Activated CD4-positive, alpha-beta memory T cell treated with anti-CD3 and anti-CD28 coated beads, Interleukin-2, amount 10 ng/mL, durations not matched to agents 7 days and 5 days (primary cell): Measurements from ENCODE around the gene MYLK. TPM values are rescaled to one million over a fixed set of nuclear protein-coding genes. Genes with fewer than 3 reads are reported as not detected.
"Not testable (repeated sequence)": the region's sequence is repeated elsewhere in the genome, so short reads cannot be mapped to it uniquely, and the experiment has no call there.

Experiments used
- CTCF ChIA-PET: fragments of 350-600 bp; sonication (Branson Sonifier 250); formaldehyde crosslinking; loops from one replicate; lab custom pipeline; 2021; ENCODE audit warnings: antibody characterized with exemption, inconsistent platforms; lab: Charles Lee
- POLR2A ChIA-PET: fragments of 350-600 bp; sonication (Branson Sonifier 250); formaldehyde crosslinking; loops from one replicate; lab custom pipeline; 2021; ENCODE audit warnings: antibody characterized with exemption; lab: Charles Lee
- DNase-seq: peaks from one replicate; pipeline ENCODE4 v3.0.0-alpha.2; 2020
- H3K27ac Mint-ChIP-seq: one replicate; pipeline ENCODE4 v1.8.0; 2021; ENCODE audit warnings: mild to moderate bottlenecking, mixed read lengths
- H3K27me3 Mint-ChIP-seq: one replicate; pipeline ENCODE4 v1.8.0; 2021; ENCODE audit warnings: mixed read lengths
- H3K36me3 Mint-ChIP-seq: one replicate; pipeline ENCODE4 v1.8.0; 2021; ENCODE audit warnings: low read depth, mixed read lengths
- H3K4me1 Mint-ChIP-seq: one replicate; pipeline ENCODE4 v1.8.0; 2021; ENCODE audit warnings: mixed read lengths
- H3K4me3 Mint-ChIP-seq: one replicate; pipeline ENCODE4 v1.8.0; 2021; ENCODE audit warnings: mild to moderate bottlenecking, mixed read lengths
- H3K9me3 Mint-ChIP-seq: one replicate; pipeline ENCODE4 v1.8.0; 2021; ENCODE audit warnings: mixed read lengths
- total RNA-seq, 2 experiments: library from RNA; stranded (reverse); gene quantifications; one replicate each; pipeline ENCODE4 v1.2.3, GENCODE V29; 2021

MYLK gene
- total RNA-seq, 2 experiments from 2014 or later = 0.50 to 0.68 TPM

- DNase-seq = no peak
- no peak overlapping the region for H3K4me3 Mint-ChIP-seq
- peaks cover 9% of the 10 kb centered on the region for H3K27me3 Mint-ChIP-seq
- CTCF ChIA-PET = no interaction called here
- H3K27ac Mint-ChIP-seq = no peak overlapping the region
- H3K4me1 Mint-ChIP-seq = peaks cover 6% of the 10 kb centered on the region
- no peaks in the 10 kb centered on the region for H3K9me3 Mint-ChIP-seq
- no peaks in the 10 kb centered on the region for H3K36me3 Mint-ChIP-seq
- POLR2A ChIA-PET = no interaction called here
These were observed 131.9 kb downstream of the MYLK start for GRCh38 chr3:123752228-123752627.

GRCh38 chr3:123751433-123751832 is 132.7 kb downstream of the MYLK start:
- no peaks in the 10 kb centered on the region for H3K9me3 Mint-ChIP-seq
- no peaks in the 10 kb centered on the region for H3K36me3 Mint-ChIP-seq
- no peak for DNase-seq
- H3K27me3 Mint-ChIP-seq = peaks cover 7% of the 10 kb centered on the region
- H3K27ac Mint-ChIP-seq = no peak overlapping the region
- peaks cover 1% of the 10 kb centered on the region for H3K4me1 Mint-ChIP-seq
- no peak overlapping the region for H3K4me3 Mint-ChIP-seq
- ChIA-PET CTCF (no interaction called here), POLR2A (no interaction called here)

- H3K27me3 Mint-ChIP-seq = peaks cover 9% of the 10 kb centered on the region
- H3K4me3 Mint-ChIP-seq = no peak overlapping the region
- no peaks in the 10 kb centered on the region for H3K36me3 Mint-ChIP-seq
- ChIA-PET POLR2A (no interaction called here), CTCF (interaction anchor here (1.2 kb wide), 1 partner anchor 27 kb away, joined by 4 read pairs; no protein-coding TSS in a partner anchor)
- H3K9me3 Mint-ChIP-seq = no peaks in the 10 kb centered on the region
- H3K27ac Mint-ChIP-seq = no peak overlapping the region
- DNase-seq = no peak
- no peaks in the 10 kb centered on the region for H3K4me1 Mint-ChIP-seq
These were observed 133.3 kb downstream of the MYLK start for GRCh38 chr3:123750659-123751420.

GRCh38 chr3:123750209-123750608 is 133.9 kb downstream of the MYLK start:
- POLR2A ChIA-PET = no interaction called here

GRCh38 chr3:123749711-123750110 is 134.4 kb downstream of the MYLK start:
- H3K9me3 Mint-ChIP-seq = no peaks in the 10 kb centered on the region
- ChIA-PET POLR2A (no interaction called here), CTCF (interaction anchor here (1.2 kb wide), 1 partner anchor 26 kb away, joined by 4 read pairs; no protein-coding TSS in a partner anchor)
- no peak overlapping the region for H3K27ac Mint-ChIP-seq
- no peak for DNase-seq
- no peak overlapping the region for H3K4me3 Mint-ChIP-seq
- no peaks in the 10 kb centered on the region for H3K36me3 Mint-ChIP-seq
- no peaks in the 10 kb centered on the region for H3K4me1 Mint-ChIP-seq
- H3K27me3 Mint-ChIP-seq = peaks cover 10% of the 10 kb centered on the region

More at GRCh38 chr3:123750209-123750608, 133.9 kb downstream of the MYLK start:
- no peak overlapping the region for H3K4me3 Mint-ChIP-seq
- H3K9me3 Mint-ChIP-seq = no peaks in the 10 kb centered on the region
- H3K4me1 Mint-ChIP-seq = no peaks in the 10 kb centered on the region
- CTCF ChIA-PET = interaction anchor here (1.2 kb wide), 1 partner anchor 27 kb away, joined by 4 read pairs; no protein-coding TSS in a partner anchor
- no peaks in the 10 kb centered on the region for H3K36me3 Mint-ChIP-seq
- no peak for DNase-seq
- H3K27me3 Mint-ChIP-seq = peaks cover 9% of the 10 kb centered on the region
- H3K27ac Mint-ChIP-seq = no peak overlapping the region

GRCh38 chr3:123745184-123745855 is 138.8 kb downstream of the MYLK start:
- H3K4me1 Mint-ChIP-seq = no peaks in the 10 kb centered on the region
- H3K36me3 Mint-ChIP-seq = no peaks in the 10 kb centered on the region
- POLR2A ChIA-PET = no interaction called here
- no peak overlapping the region for H3K27ac Mint-ChIP-seq
- H3K9me3 Mint-ChIP-seq = no peaks in the 10 kb centered on the region
- CTCF ChIA-PET = interaction anchor here (1.5 kb wide), 1 partner anchor 22 kb away, joined by 5 read pairs; no protein-coding TSS in a partner anchor
- peaks cover 21% of the 10 kb centered on the region for H3K27me3 Mint-ChIP-seq
- H3K4me3 Mint-ChIP-seq = no peak overlapping the region
- DNase-seq = no peak

GRCh38 chr3:123744064-123744463 is 140.1 kb downstream of the MYLK start:
- Mint-ChIP-seq H3K27ac (no peak overlapping the region), H3K27me3 (peaks cover 21% of the 10 kb centered on the region), H3K4me3 (no peak overlapping the region), H3K9me3 (no peaks in the 10 kb centered on the region), H3K4me1 (no peaks in the 10 kb centered on the region), H3K36me3 (no peaks in the 10 kb centered on the region)
- ChIA-PET POLR2A (no interaction called here), CTCF (no interaction called here)
- DNase-seq = no peak

- CTCF ChIA-PET = interaction anchor here (0.6 kb wide), 1 partner anchor 20 kb away, joined by 4 read pairs; no protein-coding TSS in a partner anchor
- POLR2A ChIA-PET = no interaction called here
- Mint-ChIP-seq H3K36me3 (no peaks in the 10 kb centered on the region), H3K4me3 (no peak overlapping the region), H3K9me3 (no peaks in the 10 kb centered on the region), H3K27ac (no peak overlapping the region), H3K27me3 (peaks cover 21% of the 10 kb centered on the region), H3K4me1 (no peaks in the 10 kb centered on the region)
- no peak for DNase-seq
These were observed 141.0 kb downstream of the MYLK start for GRCh38 chr3:123743121-123743520.

- Mint-ChIP-seq H3K27me3 (peaks cover 16% of the 10 kb centered on the region), H3K4me3 (no peak overlapping the region), H3K9me3 (no peaks in the 10 kb centered on the region), H3K27ac (no peak overlapping the region), H3K4me1 (no peaks in the 10 kb centered on the region), H3K36me3 (no peaks in the 10 kb centered on the region)
- CTCF ChIA-PET = interaction anchor here (1.3 kb wide), 1 partner anchor 17 kb away, joined by 5 read pairs; no protein-coding TSS in a partner anchor
- DNase-seq = no peak
- POLR2A ChIA-PET = no interaction called here
These were observed 143.1 kb downstream of the MYLK start for GRCh38 chr3:123741041-123741511.

- Mint-ChIP-seq H3K9me3 (no peaks in the 10 kb centered on the region), H3K36me3 (no peaks in the 10 kb centered on the region), H3K4me3 (no peak overlapping the region), H3K27me3 (peaks cover 17% of the 10 kb centered on the region), H3K4me1 (no peaks in the 10 kb centered on the region), H3K27ac (no peak overlapping the region)
- ChIA-PET CTCF (no interaction called here), POLR2A (no interaction called here)
- no peak for DNase-seq
These were observed 143.7 kb downstream of the MYLK start for GRCh38 chr3:123740391-123740822.

GRCh38 chr3:123739754-123740153 is 144.4 kb downstream of the MYLK start:
- no peaks in the 10 kb centered on the region for H3K4me1 Mint-ChIP-seq
- H3K27ac Mint-ChIP-seq = no peak overlapping the region
- CTCF ChIA-PET = no interaction called here

GRCh38 chr3:123739106-123739505 is 145.0 kb downstream of the MYLK start:
- POLR2A ChIA-PET = no interaction called here
- peaks cover 15% of the 10 kb centered on the region for H3K27me3 Mint-ChIP-seq
- no peaks in the 10 kb centered on the region for H3K4me1 Mint-ChIP-seq
- no peak overlapping the region for H3K27ac Mint-ChIP-seq
- H3K4me3 Mint-ChIP-seq = no peak overlapping the region
- no peaks in the 10 kb centered on the region for H3K36me3 Mint-ChIP-seq
- CTCF ChIA-PET = no interaction called here
- no peaks in the 10 kb centered on the region for H3K9me3 Mint-ChIP-seq
- DNase-seq = no peak

More at GRCh38 chr3:123739754-123740153, 144.4 kb downstream of the MYLK start:
- peaks cover 15% of the 10 kb centered on the region for H3K27me3 Mint-ChIP-seq
- POLR2A ChIA-PET = no interaction called here
- no peak for DNase-seq
- no peaks in the 10 kb centered on the region for H3K9me3 Mint-ChIP-seq
- H3K4me3 Mint-ChIP-seq = no peak overlapping the region
- no peaks in the 10 kb centered on the region for H3K36me3 Mint-ChIP-seq

GRCh38 chr3:123738522-123738921 is 145.6 kb downstream of the MYLK start:
- CTCF ChIA-PET, H3K4me1 Mint-ChIP-seq, DNase-seq, H3K27ac Mint-ChIP-seq, H3K36me3 Mint-ChIP-seq, H3K4me3 Mint-ChIP-seq, H3K9me3 Mint-ChIP-seq, POLR2A ChIA-PET: not testable (repeated sequence)
- H3K27me3 Mint-ChIP-seq = peaks cover 13% of the 10 kb centered on the region
